ENCODE results near the gene LCE4A.
"Not testable (repeated sequence)": the region's sequence is repeated elsewhere in the genome, so short reads cannot be mapped to it uniquely, and the experiment has no call there.

The LCE4A gene, protein sequence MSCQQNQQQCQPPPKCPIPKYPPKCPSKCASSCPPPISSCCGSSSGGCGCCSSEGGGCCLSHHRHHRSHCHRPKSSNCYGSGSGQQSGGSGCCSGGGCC

DNA sequence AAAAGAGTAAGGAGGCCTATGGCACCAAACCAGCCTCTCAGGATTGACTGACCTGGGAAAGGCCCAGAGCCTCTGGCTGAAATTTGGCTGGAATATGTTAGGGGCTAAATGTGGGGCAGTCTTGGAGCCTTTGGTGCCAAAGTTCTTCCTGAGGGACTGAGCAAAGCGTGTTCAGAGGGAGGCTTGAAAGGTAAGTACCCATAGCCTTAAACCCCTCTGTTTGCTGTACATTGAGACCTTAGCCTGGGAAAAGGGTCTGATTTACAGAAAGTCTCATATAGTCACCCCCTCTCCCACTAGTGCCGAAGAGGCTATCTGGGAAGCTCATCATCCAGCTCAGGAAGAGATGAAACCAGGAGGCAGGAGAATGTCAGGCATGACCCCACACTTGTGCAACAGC lies at the start of gene LCE4A:
TSS of gene LCE4A (plus strand) at position 301 of the 400 bp plus-strand sequence. CDS start 916 bp downstream, outside the sequence.
- DNase-seq: no peak

GRCh38 chr1:152658649-152659048 lies 49.3 kb upstream of the LCE4A start:
- DNase-seq: no peak

DNA sequence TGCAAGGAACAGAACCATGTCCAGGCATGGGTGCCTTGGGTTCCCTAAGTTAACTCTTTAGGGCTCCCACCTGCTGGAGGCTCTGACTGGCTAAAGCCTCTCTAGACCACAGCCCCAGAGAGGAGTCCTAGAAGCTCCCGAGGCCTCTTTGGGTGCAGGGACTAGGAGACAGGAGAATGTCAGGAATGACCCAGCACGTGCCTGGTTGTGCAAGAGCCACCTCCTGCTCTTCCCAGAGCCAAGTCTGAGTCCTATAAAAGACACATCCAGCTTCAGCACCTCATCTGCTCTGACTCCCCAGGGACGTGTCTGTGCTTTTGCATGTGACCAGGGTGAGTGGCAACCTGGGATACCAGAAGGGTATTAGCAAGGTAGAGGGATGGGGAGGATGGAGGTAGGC lies 44.9 kb upstream of the LCE4A start, which contains the start of gene LCE2D:
TSS of gene LCE2D (plus strand) at position 283 of the 400 bp plus-strand sequence. CDS start 726 bp downstream, outside the sequence.
- DNase-seq: no peak

DNA sequence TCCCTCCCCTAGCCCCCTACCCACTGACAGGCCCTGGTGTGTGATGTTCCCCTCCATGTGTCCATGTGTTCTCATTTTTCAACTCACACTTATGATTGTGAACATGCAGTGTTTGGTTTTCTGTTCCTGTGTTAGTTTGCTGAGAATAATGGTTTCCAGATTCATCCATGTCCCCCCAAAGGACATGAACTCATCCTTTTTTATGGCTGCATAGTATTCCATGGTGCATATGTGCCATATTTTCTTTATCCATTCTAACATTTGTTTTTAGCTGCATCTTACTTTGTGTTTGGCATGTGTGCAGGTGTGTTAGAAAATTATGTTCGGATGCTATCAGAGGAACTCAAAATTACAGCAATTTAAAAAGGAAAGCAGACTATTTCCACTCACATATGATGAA lies 41.8 kb upstream of the LCE4A start:
- not testable (repeated sequence) for DNase-seq

- DNase-seq: no peak
Measured at GRCh38 chr1:152667648-152668047, 40.3 kb upstream of the LCE4A start.

DNA sequence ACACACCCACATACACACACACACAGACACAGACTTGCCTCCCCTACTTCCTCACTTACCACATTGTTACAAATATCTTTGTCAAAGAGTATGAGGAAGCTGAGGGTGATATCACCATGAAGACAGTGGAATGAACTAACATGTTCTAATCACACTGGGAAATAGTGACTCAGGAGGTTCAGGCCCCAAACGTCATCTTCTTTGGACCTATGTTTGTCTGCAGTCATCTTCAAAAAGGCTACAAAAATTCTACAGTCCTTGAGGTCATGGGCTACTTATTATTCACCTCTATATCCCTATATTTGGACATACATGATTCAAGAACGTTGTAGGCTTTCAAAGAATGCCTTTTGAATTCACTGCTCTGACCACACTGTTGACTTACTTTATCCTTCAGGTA lies 34.9 kb upstream of the LCE4A start:
- no peak for DNase-seq

- not testable (repeated sequence) for DNase-seq
Measured at GRCh38 chr1:152674983-152675382, 33.0 kb upstream of the LCE4A start, which contains the start of gene LCE2C. LCE2C (plus strand) TSS chr1:152675279; CDS start chr1:152676016, 737 bp downstream.

GRCh38 chr1:152679459-152679858 lies 28.5 kb upstream of the LCE4A start:
- DNase-seq: no peak

DNA sequence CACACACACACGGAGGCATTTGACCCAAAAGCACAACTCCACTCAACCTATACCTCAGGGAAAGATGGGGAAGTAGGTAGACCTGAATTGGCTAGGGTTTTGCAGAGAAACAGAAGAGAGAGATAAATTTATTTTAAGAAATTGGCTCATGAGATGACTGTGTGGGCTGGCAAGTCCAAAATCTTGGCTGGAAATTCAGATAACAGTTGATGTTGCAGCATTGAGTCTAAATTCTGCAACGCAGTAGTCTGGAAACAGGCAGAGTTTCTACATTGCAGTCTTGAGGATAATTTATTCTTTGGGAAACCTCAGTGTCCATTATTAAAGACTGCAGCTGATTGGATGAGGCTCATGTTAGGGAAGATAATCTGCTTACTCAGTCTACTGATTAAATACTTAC lies 26.3 kb upstream of the LCE4A start:
- no peak for DNase-seq

- no peak for DNase-seq
Measured at GRCh38 chr1:152683846-152684245, 24.1 kb upstream of the LCE4A start.

- DNase-seq: not testable (repeated sequence)
Measured at GRCh38 chr1:152685823-152686222, 22.1 kb upstream of the LCE4A start, which contains the start of gene LCE2B. LCE2B (plus strand) TSS chr1:152686123; CDS start chr1:152686844, 721 bp downstream.

- DNase-seq: no peak
Measured at GRCh38 chr1:152697701-152698600, 10.0 kb upstream of the LCE4A start, which contains the start of gene LCE2A. LCE2A (plus strand) TSS chr1:152698345; CDS start chr1:152698902, 557 bp downstream.

DNA sequence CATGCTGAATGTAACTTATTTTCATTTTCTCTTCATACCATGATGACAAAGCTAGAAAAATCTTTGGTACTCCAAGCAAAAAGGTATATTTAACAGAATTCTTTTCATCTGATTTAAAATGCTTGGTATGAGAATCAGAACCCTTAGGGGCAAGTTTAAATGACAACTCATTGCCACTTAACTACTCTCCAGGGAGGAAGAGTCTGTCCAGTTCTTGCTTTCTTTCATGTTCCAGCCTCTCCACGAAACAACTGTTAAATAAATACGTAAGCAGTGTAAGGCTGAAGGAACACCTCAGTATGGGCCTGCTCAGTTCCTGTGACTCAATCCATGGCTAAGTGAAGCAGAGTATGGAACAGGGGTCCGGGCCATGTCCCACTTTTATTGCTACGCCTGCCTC lies 8.2 kb upstream of the LCE4A start:
- DNase-seq: no peak

DNA sequence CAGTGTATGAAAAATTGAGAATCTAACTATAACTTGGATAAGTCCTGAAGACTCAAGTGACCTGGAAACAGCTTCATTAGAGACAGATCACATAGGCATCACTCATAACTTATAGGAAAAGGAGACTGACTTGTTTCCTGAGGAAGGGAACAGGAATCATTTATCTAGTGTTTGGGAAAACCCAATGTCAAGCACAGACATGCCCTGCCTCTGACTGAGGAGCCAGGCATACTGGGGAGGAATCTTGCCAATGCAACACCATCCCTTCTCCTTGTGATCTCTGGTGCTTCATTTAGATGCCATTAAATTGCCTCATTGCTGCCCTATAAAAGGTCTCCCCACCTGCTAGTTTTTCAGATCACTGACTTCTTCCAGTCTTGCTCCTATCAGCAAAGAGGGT lies 10.3 kb downstream of the LCE4A start:
- DNase-seq: no peak

- no peak for DNase-seq
Measured at GRCh38 chr1:152725261-152725660, 17.3 kb downstream of the LCE4A start.

GRCh38 chr1:152728986-152729385 lies 21.0 kb downstream of the LCE4A start:
- no peak for DNase-seq

- no peak for DNase-seq
Measured at GRCh38 chr1:152735648-152736047, 27.7 kb downstream of the LCE4A start.

DNA sequence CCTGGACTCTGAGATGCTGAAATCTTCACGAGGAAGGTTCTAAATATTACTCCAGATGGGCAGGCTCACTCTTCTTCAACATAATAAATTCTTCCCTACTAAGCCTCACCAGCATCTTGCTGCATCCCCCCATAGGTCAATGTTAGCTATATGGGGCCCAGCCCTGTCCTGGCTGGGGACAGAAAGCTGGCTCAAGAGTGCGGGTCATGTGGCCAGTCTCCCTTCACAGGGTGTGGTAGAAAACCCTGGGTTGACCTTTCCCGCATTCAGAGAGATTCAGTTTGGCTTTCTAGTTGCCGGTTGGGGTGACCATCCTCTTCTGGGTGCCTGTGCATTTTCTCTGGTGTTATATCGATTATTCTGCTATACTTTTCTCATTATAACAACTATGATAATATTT lies 30.0 kb downstream of the LCE4A start:
- DNase-seq: no peak

GRCh38 chr1:152739841-152740240 lies 31.9 kb downstream of the LCE4A start:
- DNase-seq: no peak

DNA sequence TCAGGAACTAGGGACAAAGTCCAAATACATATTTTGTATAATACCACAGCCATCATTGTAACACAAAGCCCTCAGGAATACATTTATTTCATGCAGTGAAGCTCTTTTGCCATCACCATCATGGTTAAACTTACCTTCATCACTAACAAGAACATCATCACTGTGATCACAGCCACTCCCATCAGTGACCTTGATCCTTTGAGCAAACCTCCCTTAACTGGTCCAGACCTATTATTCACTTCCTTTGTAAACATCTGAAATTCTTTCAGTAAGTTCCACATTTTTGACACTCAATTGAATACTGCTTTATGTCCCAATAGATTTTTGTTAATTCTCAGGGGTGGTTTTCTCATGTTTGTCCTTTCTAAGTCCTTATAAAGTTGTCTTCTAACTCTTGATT lies 33.7 kb downstream of the LCE4A start:
- no peak for DNase-seq

GRCh38 chr1:152743371-152744145 lies 35.6 kb downstream of the LCE4A start:
- DNase-seq: no peak

DNA sequence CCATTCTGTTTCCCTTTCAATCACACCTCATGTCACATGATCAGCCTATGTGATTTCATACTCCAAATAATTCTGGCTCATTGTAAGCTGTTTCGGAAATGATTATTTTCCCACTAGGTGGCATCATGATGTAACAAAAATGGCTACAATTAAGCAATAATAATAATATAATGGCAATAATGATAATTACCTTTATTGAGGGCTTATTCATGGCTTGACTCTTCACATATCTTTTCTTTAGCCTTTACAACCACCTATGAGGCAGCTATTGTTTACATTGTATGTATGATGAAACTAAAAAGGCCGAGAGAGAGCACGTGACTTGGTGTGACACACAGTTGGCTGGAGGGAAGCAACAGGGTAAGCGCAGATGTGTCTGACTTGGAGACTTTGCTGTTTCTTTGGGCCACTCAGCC lies 37.3 kb downstream of the LCE4A start:
- no peak for DNase-seq

Measured in right forelimb (tissue), 1 donor.